Measurements from ENCODE around the gene TOM1L2. TPM values are rescaled to one million over a fixed set of nuclear protein-coding genes. Genes with fewer than 3 reads are reported as not detected.
A peak's percentile ranks its signal among the peaks of the same experiment; 100 is the strongest.

Gene TOM1L2
- total and polyA plus RNA-seq, 8 donors, result 13.3 to 154 (median 41.1) TPM

- Histone ChIP-seq H3K4me3 (peak within 1 kb of the TSS; percentile 64 to 85 (median 66)), H3K9me3 (no peaks in the 10 kb centered on the region), H3K4me1 (peaks cover 67 to 89% (median 79%) of the 10 kb centered on the region in 4 donors), H3K27me3 (no peaks in the 10 kb centered on the region), H3K27ac (peak within 1 kb of the TSS; percentile 98 to 100 (median 99)), H3K36me3 (peaks cover 0 to 4% (median 0%) of the 10 kb centered on the region in 4 donors)
- intact Hi-C loops (cut with DNase I; ENCODE audit: low total_unique reads), result no loop called here
- TF ChIP-seq POLR2AphosphoS5 (IDR thresholded peaks at IDR 0.05) (peak in 2 of 3 donors; percentile 3 to 35), CTCF (IDR thresholded peaks at IDR 0.05) (no peak)
- DNase-seq, result peak; percentile 61 to 90
- 1 to 2% (median 1%) methylated on average over 16 to 52 of the region's 52 CpGs for WGBS, 5 donors
These were observed 135.3 kb downstream of the TOM1L2 start, which contains the start of gene SREBF1 for GRCh38 chr17:17836818-17837379. Gene SREBF1 (minus strand): TSS chr17:17836986. CDS start chr17:17836817, 169 bp downstream.

- peaks cover 71 to 89% (median 81%) of the 10 kb centered on the region in 4 donors for H3K4me1 ChIP-seq
- TF ChIP-seq CTCF (IDR thresholded peaks at IDR 0.05) (no peak), POLR2AphosphoS5 (IDR thresholded peaks at IDR 0.05) (peak; percentile 98 to 100 (median 100)), EP300 (IDR thresholded peaks at IDR 0.05) (no peak), POLR2A (IDR thresholded peaks at IDR 0.05) (peak in 2 of 4 donors; percentile 93 to 94)
- H3K27me3 ChIP-seq, result no peaks in the 10 kb centered on the region
- DNase-seq, result peak; percentile 99
- peak overlapping the region; percentile 64 to 85 (median 66) for H3K4me3 ChIP-seq
- H3K9me3 ChIP-seq, result no peaks in the 10 kb centered on the region
- 0% methylated on average over 3 to 69 of the region's 69 CpGs for whole genome bisulfite sequencing, 5 donors
- H3K27ac ChIP-seq, result peak overlapping the region; percentile 98 to 100 (median 99)
- peaks cover 0 to 4% (median 0%) of the 10 kb centered on the region in 4 donors for H3K36me3 ChIP-seq
- intact Hi-C loops (cut with DNase I; ENCODE audit: low total_unique reads), result no loop called here
These were observed 135.9 kb downstream of the TOM1L2 start for GRCh38 chr17:17836250-17836817.

GRCh38 chr17:17835415-17836249 lies 136.6 kb downstream of the TOM1L2 start:
- Histone ChIP-seq H3K27ac (peak overlapping the region; percentile 98 to 100 (median 99)), H3K4me3 (peak overlapping the region; percentile 64 to 85 (median 66)), H3K36me3 (peaks cover 0 to 4% (median 0%) of the 10 kb centered on the region in 4 donors), H3K27me3 (no peaks in the 10 kb centered on the region), H3K4me1 (peaks cover 73 to 89% (median 81%) of the 10 kb centered on the region in 4 donors), H3K9me3 (no peaks in the 10 kb centered on the region)
- 18 to 25% (median 24%) methylated on average over 18 to 25 of the region's 25 CpGs for WGBS, 5 donors
- intact Hi-C loops (cut with DNase I; ENCODE audit: low total_unique reads), result no loop called here
- no peak for DNase-seq
- TF ChIP-seq POLR2AphosphoS5 (IDR thresholded peaks at IDR 0.05) (no peak), EP300 (IDR thresholded peaks at IDR 0.05) (no peak), CTCF (IDR thresholded peaks at IDR 0.05) (no peak), POLR2A (IDR thresholded peaks at IDR 0.05) (no peak)

- no peak for DNase-seq
- intact Hi-C loops (cut with DNase I; ENCODE audit: low total_unique reads), result no loop called here
- Histone ChIP-seq H3K4me3 (peak overlapping the region in 3 of 4 donors; percentile 64 to 66 (median 66)), H3K4me1 (peaks cover 75 to 90% (median 82%) of the 10 kb centered on the region in 4 donors), H3K27me3 (no peaks in the 10 kb centered on the region), H3K27ac (peak overlapping the region in 4 of 5 donors; percentile 98 to 100 (median 99)), H3K9me3 (no peaks in the 10 kb centered on the region), H3K36me3 (peaks cover 0 to 4% (median 0%) of the 10 kb centered on the region in 4 donors)
- TF ChIP-seq CTCF (IDR thresholded peaks at IDR 0.05), result no peak
- WGBS, 5 donors, result 52 to 71% (median 56%) methylated on average over 4 of the region's 4 CpGs
These were observed 137.2 kb downstream of the TOM1L2 start for GRCh38 chr17:17834974-17835373.

Data from stomach (tissue), 9 donors.